ENCODE measurements around the gene DNAJB4. TPM values are rescaled to one million over a fixed set of nuclear protein-coding genes. Genes with fewer than 3 reads are reported as not detected.

The DNAJB4 gene
- total and polyA plus RNA-seq, 2 of the 13 experiments (the other 11 are each of a cell fraction or from before 2014, with no cell fraction given), result 4.4 to 18.6 TPM

- TF ChIP-seq THRA (CRISPR knock-in tag; IDR thresholded peaks at IDR 0.05; ENCODE audit: borderline replicate concordance) (peak; percentile 41; the same call in 1 of the 2 replicates), ZBTB40 (IDR thresholded peaks at IDR 0.05) (no peak), ZBTB40 (CRISPR knock-in tag; IDR thresholded peaks at IDR 0.05) (no peak), MTF2 (CRISPR knock-in tag; IDR thresholded peaks at IDR 0.05; ENCODE audit: borderline replicate concordance) (no peak), ZNF761 (CRISPR knock-in tag; conservative IDR thresholded peaks at IDR 0.05) (no peak), TGIF2 (CRISPR knock-in tag; IDR thresholded peaks at IDR 0.05) (no peak; the same call in 1 of the 2 replicates), CAMTA2 (CRISPR knock-in tag; IDR thresholded peaks at IDR 0.05; ENCODE audit: borderline replicate concordance) (no peak), ZBTB20 (CRISPR knock-in tag; IDR thresholded peaks at IDR 0.05; ENCODE audit: borderline replicate concordance, low read depth) (no peak), KLF16 (CRISPR knock-in tag; IDR thresholded peaks at IDR 0.05) (peak in 1 of 2 experiments; percentile 50; a peak in 1 of 4 replicates), NFRKB (IDR thresholded peaks at IDR 0.05) (peak; percentile 93), ZSCAN9 (CRISPR knock-in tag; IDR thresholded peaks at IDR 0.05; ENCODE audit: borderline replicate concordance) (no peak), NAIF1 (CRISPR knock-in tag; IDR thresholded peaks at IDR 0.05; ENCODE audit: borderline replicate concordance) (peak; percentile 93)
- TF ChIP-seq, protein P1, sequence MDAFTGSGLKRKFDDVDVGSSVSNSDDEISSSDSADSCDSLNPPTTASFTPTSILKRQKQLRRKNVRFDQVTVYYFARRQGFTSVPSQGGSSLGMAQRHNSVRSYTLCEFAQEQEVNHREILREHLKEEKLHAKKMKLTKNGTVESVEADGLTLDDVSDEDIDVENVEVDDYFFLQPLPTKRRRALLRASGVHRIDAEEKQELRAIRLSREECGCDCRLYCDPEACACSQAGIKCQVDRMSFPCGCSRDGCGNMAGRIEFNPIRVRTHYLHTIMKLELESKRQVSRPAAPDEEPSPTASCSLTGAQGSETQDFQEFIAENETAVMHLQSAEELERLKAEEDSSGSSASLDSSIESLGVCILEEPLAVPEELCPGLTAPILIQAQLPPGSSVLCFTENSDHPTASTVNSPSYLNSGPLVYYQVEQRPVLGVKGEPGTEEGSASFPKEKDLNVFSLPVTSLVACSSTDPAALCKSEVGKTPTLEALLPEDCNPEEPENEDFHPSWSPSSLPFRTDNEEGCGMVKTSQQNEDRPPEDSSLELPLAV (CRISPR knock-in tag; conservative IDR thresholded peaks at IDR 0.05; ENCODE audit: low read depth), result no peak
- TF ChIP-seq, protein P2, sequence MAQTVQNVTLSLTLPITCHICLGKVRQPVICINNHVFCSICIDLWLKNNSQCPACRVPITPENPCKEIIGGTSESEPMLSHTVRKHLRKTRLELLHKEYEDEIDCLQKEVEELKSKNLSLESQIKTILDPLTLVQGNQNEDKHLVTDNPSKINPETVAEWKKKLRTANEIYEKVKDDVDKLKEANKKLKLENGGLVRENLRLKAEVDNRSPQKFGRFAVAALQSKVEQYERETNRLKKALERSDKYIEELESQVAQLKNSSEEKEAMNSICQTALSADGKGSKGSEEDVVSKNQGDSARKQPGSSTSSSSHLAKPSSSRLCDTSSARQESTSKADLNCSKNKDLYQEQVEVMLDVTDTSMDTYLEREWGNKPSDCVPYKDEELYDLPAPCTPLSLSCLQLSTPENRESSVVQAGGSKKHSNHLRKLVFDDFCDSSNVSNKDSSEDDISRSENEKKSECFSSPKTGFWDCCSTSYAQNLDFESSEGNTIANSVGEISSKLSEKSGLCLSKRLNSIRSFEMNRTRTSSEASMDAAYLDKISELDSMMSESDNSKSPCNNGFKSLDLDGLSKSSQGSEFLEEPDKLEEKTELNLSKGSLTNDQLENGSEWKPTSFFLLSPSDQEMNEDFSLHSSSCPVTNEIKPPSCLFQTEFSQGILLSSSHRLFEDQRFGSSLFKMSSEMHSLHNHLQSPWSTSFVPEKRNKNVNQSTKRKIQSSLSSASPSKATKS (CRISPR knock-in tag; IDR thresholded peaks at IDR 0.05), result no peak
Observed at GRCh38 chr1:77978969-77979876, 25.5 kb upstream of the DNAJB4 start, which contains the start of gene FUBP1 (continued).
